Jurkat, Clone E6-1 (cell line): ENCODE data around the gene NFATC3.
A peak's percentile ranks its signal among the peaks of the same experiment; 100 is the strongest.
"Not testable (repeated sequence)": the region's sequence is repeated elsewhere in the genome, so short reads cannot be mapped to it uniquely, and the experiment has no call there.

Experiments used
- DNase-seq: peaks from one replicate; pipeline ENCODE4 v3.0.0-alpha.2; 2011; ENCODE audit warnings: low read depth, low spot score
- H3K4me3 ChIP-seq: 2 replicates; pipeline ENCODE4 v1.5.1; 2011; ENCODE audit warnings: mild to moderate bottlenecking, low read length, control low read depth, moderate library complexity

NFATC3 gene

DNA sequence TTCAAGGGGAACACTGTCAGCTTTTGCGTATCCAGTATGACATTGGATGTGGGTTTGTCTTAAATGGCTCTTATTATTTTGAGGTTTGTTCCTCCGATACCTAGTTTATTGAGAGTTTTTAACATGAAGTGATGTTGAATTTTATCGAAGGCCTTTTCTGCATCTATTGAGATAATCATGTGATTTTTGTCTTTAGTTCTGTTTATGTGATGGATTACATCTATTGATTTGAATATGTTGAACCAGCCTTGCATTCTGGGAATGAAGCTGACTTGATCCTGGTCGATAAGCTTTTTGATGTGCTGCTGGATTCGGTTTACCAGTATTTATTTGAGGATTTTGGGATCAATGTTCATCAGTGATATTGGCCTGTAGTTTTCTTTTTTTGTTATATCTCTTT, 24.0 kb downstream of the NFATC3 start:
- H3K4me3 ChIP-seq, DNase-seq: not testable (repeated sequence)

- not testable (repeated sequence) for DNase-seq, H3K4me3 ChIP-seq
Measured at GRCh38 chr16:68110611-68111010, 25.4 kb downstream of the NFATC3 start.

- no peak overlapping the region for H3K4me3 ChIP-seq
- no peak for DNase-seq
Measured at GRCh38 chr16:68111379-68111778, 26.2 kb downstream of the NFATC3 start.

GRCh38 chr16:68113059-68113761, 28.0 kb downstream of the NFATC3 start:
- H3K4me3 ChIP-seq = no peak overlapping the region
- DNase-seq = no peak

DNA sequence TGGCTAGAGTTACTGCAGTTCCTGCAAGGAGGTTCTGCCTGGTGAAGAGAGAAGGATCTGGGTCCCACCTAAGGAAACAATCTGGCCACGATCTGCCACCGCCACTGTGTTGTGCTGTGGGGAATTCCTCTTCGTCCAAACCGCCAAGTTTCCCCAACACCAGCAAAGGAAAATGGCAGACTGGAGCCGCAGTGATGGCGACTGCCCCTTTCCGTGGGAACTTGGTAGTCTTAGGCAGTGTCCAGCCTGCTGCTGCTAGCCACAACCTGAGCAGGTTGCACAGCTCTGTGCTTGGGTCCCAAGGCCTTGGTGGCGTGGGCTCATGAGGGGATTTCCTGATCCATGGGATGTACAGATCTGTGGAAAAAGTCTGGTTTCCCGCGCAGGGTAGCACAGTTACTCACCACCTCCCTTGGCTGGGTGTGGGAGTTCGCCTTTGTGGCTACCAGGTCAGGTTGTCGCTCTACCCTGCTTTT, 28.6 kb downstream of the NFATC3 start:
- no peak for DNase-seq
- H3K4me3 ChIP-seq = no peak overlapping the region

GRCh38 chr16:68114939-68115338, 29.8 kb downstream of the NFATC3 start:
- not testable (repeated sequence) for H3K4me3 ChIP-seq, DNase-seq

GRCh38 chr16:68115851-68116250, 30.7 kb downstream of the NFATC3 start:
- no peak for DNase-seq
- no peak overlapping the region for H3K4me3 ChIP-seq

GRCh38 chr16:68116256-68116867, 31.2 kb downstream of the NFATC3 start:
- no peak overlapping the region for H3K4me3 ChIP-seq
- peak; percentile 60 for DNase-seq

DNA sequence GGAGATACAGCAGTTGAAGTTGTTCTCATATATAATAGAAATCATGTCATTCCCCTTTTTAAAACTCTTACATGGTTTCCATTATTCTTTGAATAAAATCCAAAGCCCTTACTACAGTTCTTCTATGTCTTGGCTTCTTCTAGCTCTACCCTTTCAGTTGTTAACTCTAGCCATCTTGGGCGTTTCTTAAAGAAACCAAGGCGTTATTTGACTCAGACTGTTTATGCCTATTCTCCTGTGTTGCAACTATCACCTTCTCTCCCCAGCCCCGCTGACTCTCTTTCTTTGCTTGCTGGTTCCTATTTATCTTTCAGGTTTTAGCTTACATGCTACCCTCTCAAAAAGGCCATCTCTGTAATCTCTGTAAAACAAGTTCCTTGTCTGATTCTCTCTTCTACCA, 32.7 kb downstream of the NFATC3 start:
- H3K4me3 ChIP-seq = no peak overlapping the region
- no peak for DNase-seq

DNA sequence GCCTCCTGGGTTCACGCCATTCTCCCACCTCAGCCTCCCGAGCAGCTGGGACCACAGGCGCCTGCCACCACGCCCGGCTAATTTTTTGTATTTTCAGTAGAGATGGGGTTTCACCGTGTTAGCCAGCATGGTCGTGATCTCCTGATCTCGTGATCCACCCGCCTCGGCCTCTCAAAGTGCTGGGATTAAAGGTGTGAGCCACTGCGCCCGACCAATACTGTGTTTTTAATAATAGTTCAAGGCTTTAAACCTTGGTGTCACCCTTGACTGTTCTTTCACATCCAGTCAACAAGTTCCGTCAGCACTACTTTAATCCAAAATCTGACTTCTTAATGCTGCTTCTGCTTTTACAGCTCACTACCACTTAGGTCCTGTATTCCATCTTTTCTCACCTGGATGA, 33.8 kb downstream of the NFATC3 start:
- not testable (repeated sequence) for DNase-seq, H3K4me3 ChIP-seq

GRCh38 chr16:68120496-68120895, 35.3 kb downstream of the NFATC3 start:
- not testable (repeated sequence) for H3K4me3 ChIP-seq, DNase-seq

DNA sequence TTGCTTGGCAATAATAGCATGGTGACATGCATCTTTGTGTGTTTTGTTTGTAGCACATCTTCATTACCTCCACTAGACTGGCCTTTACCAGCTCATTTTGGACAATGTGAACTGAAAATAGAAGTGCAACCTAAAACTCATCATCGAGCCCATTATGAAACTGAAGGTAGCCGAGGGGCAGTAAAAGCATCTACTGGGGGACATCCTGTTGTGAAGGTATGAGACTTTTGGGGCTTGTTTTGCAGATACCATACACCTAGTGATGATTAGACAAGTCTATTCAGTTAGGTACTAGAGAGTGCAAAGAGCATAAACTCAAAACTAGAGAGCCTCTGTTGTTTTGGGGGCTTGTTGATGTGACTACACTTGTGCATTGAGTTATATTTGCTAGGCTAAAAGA, 41.2 kb downstream of the NFATC3 start:
- no peak for DNase-seq
- no peak overlapping the region for H3K4me3 ChIP-seq

DNA sequence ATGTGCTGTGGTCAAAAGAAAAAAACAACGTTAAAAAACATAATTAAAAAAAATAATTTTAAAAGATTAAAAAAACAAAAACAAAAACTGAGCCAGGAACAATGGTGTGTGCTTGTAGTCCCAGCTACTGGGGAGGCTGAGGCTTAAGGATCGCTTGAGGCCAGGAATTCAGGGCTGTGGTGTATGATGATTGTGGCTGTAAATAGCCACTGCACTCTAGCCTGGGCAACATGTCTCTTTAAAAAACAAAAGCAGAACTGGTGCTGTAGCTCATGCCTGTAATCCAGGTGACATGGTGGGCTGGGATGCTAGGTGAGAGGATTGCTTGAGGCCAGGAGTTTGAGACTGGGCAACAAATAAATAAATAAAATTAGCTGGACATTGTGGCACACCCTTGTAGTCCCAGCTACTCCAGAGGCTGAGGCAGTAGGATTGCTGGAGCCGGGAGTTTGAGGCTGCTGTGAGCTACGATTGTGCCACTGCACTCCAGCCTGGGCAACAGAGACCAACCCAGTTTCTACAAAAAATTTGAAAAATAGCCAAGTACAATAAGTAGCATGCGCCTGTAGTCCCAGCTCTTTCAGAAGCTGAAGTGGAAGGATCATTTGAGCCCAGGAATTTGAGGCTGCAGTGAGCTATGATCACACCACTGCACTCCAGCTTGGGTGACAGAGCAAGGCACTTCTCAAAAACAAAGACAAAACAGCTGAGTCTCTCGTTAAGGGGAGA, 43.6 kb downstream of the NFATC3 start:
- DNase-seq = no peak
- H3K4me3 ChIP-seq = no peak overlapping the region

DNA sequence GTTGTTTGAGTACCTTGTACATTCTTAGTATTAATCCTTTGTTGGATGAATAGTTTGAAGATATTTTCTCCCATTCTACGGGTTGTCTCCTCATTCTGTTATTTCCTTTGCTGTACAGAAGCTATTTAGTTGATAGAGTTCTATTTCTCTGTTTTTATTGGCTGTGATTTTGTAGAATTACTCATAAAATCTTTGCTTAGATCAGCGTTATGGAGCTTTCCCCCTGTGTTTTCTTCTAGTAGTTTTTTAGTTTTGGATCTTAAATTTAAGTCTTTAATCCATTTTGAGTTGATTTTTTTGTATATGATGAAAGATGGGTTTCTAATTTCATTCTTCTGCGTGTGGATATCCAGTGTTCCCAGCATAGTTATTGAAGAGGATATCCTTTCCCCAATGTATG, 45.4 kb downstream of the NFATC3 start:
- H3K4me3 ChIP-seq = no peak overlapping the region
- DNase-seq = no peak

- DNase-seq = no peak
- no peak overlapping the region for H3K4me3 ChIP-seq
Measured at GRCh38 chr16:68131813-68132706, 46.9 kb downstream of the NFATC3 start.

DNA sequence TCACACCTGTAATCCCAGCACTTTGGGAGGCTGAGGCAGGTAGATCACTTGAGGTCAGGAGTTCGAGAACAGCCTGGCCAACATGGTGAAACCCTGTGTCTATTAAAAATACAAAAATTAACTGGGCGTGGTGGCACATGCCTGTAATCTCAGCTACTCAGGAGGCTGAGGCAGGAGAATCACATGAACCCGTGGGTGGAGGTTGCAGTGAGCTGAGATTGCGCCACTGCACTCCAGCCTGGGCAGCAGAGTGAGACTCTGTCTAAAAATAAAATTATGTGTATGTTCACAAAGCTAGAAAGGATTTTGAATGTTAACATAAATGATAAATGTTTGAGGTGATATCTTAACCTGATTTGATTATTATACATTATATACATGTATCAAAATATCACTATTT, 47.8 kb downstream of the NFATC3 start:
- not testable (repeated sequence) for H3K4me3 ChIP-seq

DNA sequence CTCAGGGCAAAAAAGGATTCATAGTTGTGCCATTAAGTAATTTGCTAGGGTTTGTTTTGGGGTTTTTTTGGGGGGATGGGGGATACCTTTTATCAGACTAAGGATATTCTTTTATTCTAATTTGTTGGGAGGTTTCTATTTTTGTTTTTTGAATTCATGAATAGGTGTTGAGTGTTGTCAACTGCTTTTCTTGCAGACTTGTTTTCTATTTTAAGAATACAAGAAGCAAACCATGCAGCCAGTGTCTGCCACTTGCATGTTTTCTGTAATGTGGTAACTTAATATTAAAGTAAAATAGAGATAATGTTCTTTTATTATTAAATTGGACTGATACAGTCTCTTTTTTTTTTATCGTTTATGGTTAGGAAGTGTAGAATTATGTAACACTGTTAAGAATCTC, 49.5 kb downstream of the NFATC3 start:
- no peak overlapping the region for H3K4me3 ChIP-seq
- DNase-seq = no peak

More for the DNA sequence above, 47.8 kb downstream of the NFATC3 start:
- DNase-seq = not testable (repeated sequence)

DNA sequence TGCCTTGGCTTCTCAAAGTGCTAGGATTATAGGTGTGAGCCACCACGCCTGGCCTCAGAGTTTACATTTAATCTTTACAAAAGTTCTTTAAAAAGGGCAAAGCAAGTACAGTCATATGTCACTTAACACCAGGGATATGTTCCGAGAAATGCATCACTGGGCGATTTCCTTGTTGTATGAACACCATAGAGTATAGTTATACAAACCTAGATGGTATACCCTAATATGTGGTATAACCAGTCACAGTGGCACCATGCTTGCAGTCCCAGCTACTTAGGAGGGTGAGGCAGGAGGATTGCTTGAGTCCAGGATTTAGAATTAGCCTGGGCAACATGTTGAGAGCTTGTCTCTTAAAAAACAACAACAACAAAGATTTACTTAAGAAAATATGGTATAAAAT, 51.3 kb downstream of the NFATC3 start:
- DNase-seq = no peak
- H3K4me3 ChIP-seq = no peak overlapping the region

- H3K4me3 ChIP-seq = no peak overlapping the region
- DNase-seq = no peak
Measured at GRCh38 chr16:68144008-68144407, 58.8 kb downstream of the NFATC3 start.
